OCI-LY1 (cell line): ENCODE results near the gene ZNF263.

Experiments used
- H2AFZ ChIP-seq: fragments of 200-600 bp; sonication (generic), shearing (Covaris generic); 2 replicates; pipeline ENCODE4 v1.6.0; 2014; ENCODE audit warnings: antibody characterized with exemption, mild to moderate bottlenecking, low read length
- H3F3A ChIP-seq: fragments of 200-600 bp; sonication (generic), shearing (Covaris generic); 2 replicates; pipeline ENCODE4 v1.6.0; 2014; ENCODE audit warnings: mild to moderate bottlenecking, antibody characterized with exemption, low read length, moderate library complexity; ENCODE audit not compliant: insufficient read depth
- H3K27ac ChIP-seq: fragments of 200-600 bp; sonication (generic); 2 replicates; pipeline ENCODE4 v1.5.1; 2014; ENCODE audit warnings: low read length, mixed run types, mild to moderate bottlenecking, low read depth; ENCODE audit not compliant: poor library complexity, severe bottlenecking
- H3K27me3 ChIP-seq: fragments of 200-600 bp; sonication (generic); 2 replicates; pipeline ENCODE4 v1.6.0; 2014; ENCODE audit warnings: antibody characterized with exemption, mild to moderate bottlenecking, low read length, moderate library complexity; ENCODE audit not compliant: insufficient read depth
- H3K36me3 ChIP-seq: fragments of 200-600 bp; sonication (generic); 2 replicates; pipeline ENCODE4 v1.6.1; 2014; ENCODE audit warnings: mild to moderate bottlenecking, antibody characterized with exemption, low read length, moderate library complexity, mixed read lengths; ENCODE audit not compliant: insufficient read depth
- H3K4me1 ChIP-seq: fragments of 200-600 bp; sonication (generic); 2 replicates; pipeline ENCODE4 v1.5.1; 2014; ENCODE audit warnings: mild to moderate bottlenecking, low read length, moderate library complexity; ENCODE audit not compliant: insufficient read depth, severe bottlenecking
- H3K4me2 ChIP-seq: fragments of 200-600 bp; sonication (generic), shearing (Covaris generic); 2 replicates; pipeline ENCODE4 v1.6.1; 2014; ENCODE audit warnings: low read length
- H3K4me3 ChIP-seq: fragments of 200-600 bp; sonication (generic); 2 replicates; pipeline ENCODE4 v1.5.1; 2014; ENCODE audit warnings: low read length, low read depth, mild to moderate bottlenecking, mixed read lengths; ENCODE audit not compliant: poor library complexity, severe bottlenecking
- H3K79me2 ChIP-seq: fragments of 200-600 bp; shearing (Covaris generic); 2 replicates; pipeline ENCODE4 v1.6.1; 2016; ENCODE audit warnings: mixed run types, low read length, mixed read lengths; ENCODE audit not compliant: insufficient read depth
- H3K9ac ChIP-seq: fragments of 200-600 bp; sonication (generic), shearing (Covaris generic); 2 replicates; pipeline ENCODE4 v1.6.1; 2014; ENCODE audit warnings: mild to moderate bottlenecking, low read length, mixed read lengths
- H3K9me2 ChIP-seq: fragments of 200-600 bp; sonication (generic), shearing (Covaris generic); 2 replicates; pipeline ENCODE4 v1.6.1; 2014; ENCODE audit warnings: low read depth, mild to moderate bottlenecking, low read length, mixed read lengths
- H3K9me3 ChIP-seq: fragments of 200-600 bp; shearing (Covaris generic); 2 replicates; pipeline ENCODE4 v1.6.1; 2014; ENCODE audit warnings: low read length, mixed read lengths
- H4K20me1 ChIP-seq: fragments of 200-600 bp; sonication (generic), shearing (Covaris generic); 2 replicates; pipeline ENCODE4 v1.6.0; 2016; ENCODE audit warnings: mild to moderate bottlenecking, low read length; ENCODE audit not compliant: insufficient read depth
- CTCF ChIP-seq: fragments of 200-600 bp; sonication (generic), shearing (Covaris generic); IDR thresholded peaks from 2 replicates; pipeline ENCODE4 v1.5.1; 2017; ENCODE audit warnings: mild to moderate bottlenecking, antibody characterized with exemption, low read length, moderate library complexity, mixed read lengths
- EZH2 ChIP-seq: fragments of 200-600 bp; sonication (generic), shearing (Covaris generic); IDR thresholded peaks from 2 replicates; pipeline ENCODE4 v1.8.0; 2017; ENCODE audit warnings: borderline replicate concordance, mixed run types, mild to moderate bottlenecking, antibody characterized with exemption, low read length, moderate library complexity, mixed read lengths

Gene ZNF263

GRCh38 chr16:3249020-3249419, 34.3 kb upstream of the ZNF263 start:
- Histone ChIP-seq H3K9me3 (no peaks in the 10 kb centered on the region), H4K20me1 (no peaks in the 10 kb centered on the region)

GRCh38 chr16:3249451-3249850, 33.8 kb upstream of the ZNF263 start:
- Histone ChIP-seq H3K9me3 (no peaks in the 10 kb centered on the region), H4K20me1 (no peaks in the 10 kb centered on the region), H2AFZ (no peak overlapping the region), H3K36me3 (no peaks in the 10 kb centered on the region), H3K79me2 (no peaks in the 10 kb centered on the region), H3K4me3 (no peak overlapping the region), H3F3A (no peaks in the 10 kb centered on the region), H3K9ac (no peak overlapping the region), H3K9me2 (no peaks in the 10 kb centered on the region), H3K27me3 (no peaks in the 10 kb centered on the region; the same call in 1 of the 2 replicates), H3K4me2 (no peak overlapping the region), H3K27ac (no peak overlapping the region), H3K4me1 (no peaks in the 10 kb centered on the region)
- no peak for TF ChIP-seq CTCF
- no peak for TF ChIP-seq EZH2

More at GRCh38 chr16:3249020-3249419, 34.3 kb upstream of the ZNF263 start:
- H3K4me2 ChIP-seq: no peak overlapping the region
- H3K79me2 ChIP-seq: no peaks in the 10 kb centered on the region
- H3K9me2 ChIP-seq: no peaks in the 10 kb centered on the region
- no peak overlapping the region for H3K27ac ChIP-seq
- H3F3A ChIP-seq: no peaks in the 10 kb centered on the region
- no peak overlapping the region for H3K4me3 ChIP-seq
- no peaks in the 10 kb centered on the region for H3K36me3 ChIP-seq
- H3K27me3 ChIP-seq: no peaks in the 10 kb centered on the region; the same call in 1 of the 2 replicates
- no peaks in the 10 kb centered on the region for H3K4me1 ChIP-seq
- H3K9ac ChIP-seq: no peak overlapping the region
- TF ChIP-seq CTCF: no peak
- TF ChIP-seq EZH2: no peak
- no peak overlapping the region for H2AFZ ChIP-seq

GRCh38 chr16:3252967-3253366, 30.3 kb upstream of the ZNF263 start:
- Histone ChIP-seq H3K4me3 (no peak overlapping the region), H3K27ac (no peak overlapping the region), H3K4me1 (no peaks in the 10 kb centered on the region), H3K9me3 (no peaks in the 10 kb centered on the region), H3K36me3 (no peaks in the 10 kb centered on the region), H3F3A (no peaks in the 10 kb centered on the region), H4K20me1 (no peaks in the 10 kb centered on the region), H2AFZ (no peak overlapping the region), H3K9ac (no peak overlapping the region), H3K4me2 (no peak overlapping the region), H3K9me2 (no peaks in the 10 kb centered on the region), H3K27me3 (0 out of 2 replicates have a peak, but pooled peaks cover 3% of the 10 kb centered on the region), H3K79me2 (no peaks in the 10 kb centered on the region)
- TF ChIP-seq EZH2 (no peak), CTCF (no peak)
